Stimulated activated CD4-positive, alpha-beta T cell treated with anti-CD3 and anti-CD28 coated beads, TNF-alpha, amount 100 ng/mL, for 48 hours (primary cell): ENCODE results near the gene FBXO21.

Source experiments
- DNase-seq, 3 donors: peaks; one replicate each; pipeline ENCODE4 v3.0.0-alpha.2; 2020; ENCODE audit warnings: low read depth in 3 of 3

Gene FBXO21

GRCh38 chr12:117139025-117139717, 51.1 kb downstream of the FBXO21 start:
- DNase-seq: no peak

GRCh38 chr12:117134721-117135120, 55.5 kb downstream of the FBXO21 start:
- DNase-seq: no peak

GRCh38 chr12:117134059-117134458, 56.2 kb downstream of the FBXO21 start:
- DNase-seq: peak; percentile 35 to 61 (median 50)

GRCh38 chr12:117130801-117131200, 59.5 kb downstream of the FBXO21 start:
- no peak for DNase-seq

- DNase-seq: no peak
Observed at GRCh38 chr12:117129391-117129790, 60.9 kb downstream of the FBXO21 start.

GRCh38 chr12:117127933-117128823, 62.1 kb downstream of the FBXO21 start:
- DNase-seq: no peak

GRCh38 chr12:117126335-117126734, 63.9 kb downstream of the FBXO21 start:
- no peak for DNase-seq

- no peak for DNase-seq
Observed at GRCh38 chr12:117125767-117126166, 64.5 kb downstream of the FBXO21 start.

- no peak for DNase-seq
Observed at GRCh38 chr12:117125272-117125613, 65.0 kb downstream of the FBXO21 start.

GRCh38 chr12:117124421-117125271, 65.6 kb downstream of the FBXO21 start:
- DNase-seq: no peak

- DNase-seq: no peak
Observed at GRCh38 chr12:117121441-117121840, 68.8 kb downstream of the FBXO21 start.

- no peak for DNase-seq
Observed at GRCh38 chr12:117120787-117121186, 69.5 kb downstream of the FBXO21 start.

GRCh38 chr12:117119592-117120198, 70.6 kb downstream of the FBXO21 start:
- no peak for DNase-seq

GRCh38 chr12:117118838-117119591, 71.3 kb downstream of the FBXO21 start:
- no peak for DNase-seq

GRCh38 chr12:117114784-117115183, 75.5 kb downstream of the FBXO21 start:
- DNase-seq: no peak

GRCh38 chr12:117113231-117113630, 77.0 kb downstream of the FBXO21 start:
- DNase-seq: no peak

GRCh38 chr12:117111821-117112595, 78.3 kb downstream of the FBXO21 start:
- no peak for DNase-seq

- no peak for DNase-seq
Observed at GRCh38 chr12:117111386-117111785, 78.9 kb downstream of the FBXO21 start.

GRCh38 chr12:117109943-117110635, 80.2 kb downstream of the FBXO21 start:
- DNase-seq: no peak

- peak in 1 of 3 donors; percentile 7 for DNase-seq
Observed at GRCh38 chr12:117105902-117106301, 84.4 kb downstream of the FBXO21 start.
